T-helper 1 cell treated with Interleukin-12 subunit alpha and Interleukin-12 subunit beta and Interleukin-4 antibody, amounts not matched to agents 30 ng/mL and 1 ng/mL, for 36 hours (primary cell): ENCODE measurements around the gene FXR2. TPM values are rescaled to one million over a fixed set of nuclear protein-coding genes. Genes with fewer than 3 reads are reported as not detected.
"Not testable (repeated sequence)": the region's sequence is repeated elsewhere in the genome, so short reads cannot be mapped to it uniquely, and the experiment has no call there.

Experiments
- intact Hi-C: fragments of 100-400 bp; cut with micrococcal nuclease; formaldehyde crosslinking; loops from one replicate; pipeline ENCODE4 v1.15.1; 2024
- total RNA-seq: library from RNA; stranded (reverse); gene quantifications from 2 replicates; pipeline ENCODE4 v1.2.3, GENCODE V29; 2022

Gene FXR2
- total RNA-seq, 1 donor from 2014 or later: 32.6 TPM

- intact Hi-C loops: loop anchor here (1.0 to 5.0 kb wide), 3 partner anchors 42 to 86 kb away; partner anchors contain the start of genes DNAH2 and TP53
These were observed 17.0 kb upstream of the FXR2 start for GRCh38 chr17:7631398-7632380.

GRCh38 chr17:7629939-7630571 lies 15.4 kb upstream of the FXR2 start, which contains the start of gene SHBG:
Gene SHBG, plus strand, starts transcription at chr17:7630135. Its CDS starts 38 bp downstream, at chr17:7630173.
- intact Hi-C loops: loop anchor here (5.0 kb wide), 1 partner anchor 87 kb away; the partner anchor contains the start of gene DNAH2

- intact Hi-C loops: loop anchor here (1.0 kb wide), 3 partner anchors 12 to 43 kb away; partner anchors contain the start of gene ATP1B2
These were observed 12.8 kb upstream of the FXR2 start, which contains the start of gene SAT2 for GRCh38 chr17:7627250-7628121. Gene SAT2, minus strand, starts transcription at chr17:7627821. Its CDS starts 186 bp downstream, at chr17:7627635.

GRCh38 chr17:7626956-7627249 lies 12.2 kb upstream of the FXR2 start:
- intact Hi-C loops: loop anchor here (1.0 kb wide), 3 partner anchors 12 to 43 kb away; partner anchors contain the start of gene ATP1B2

GRCh38 chr17:7626307-7626706 lies 11.6 kb upstream of the FXR2 start:
- intact Hi-C loops: no loop called here

- intact Hi-C loops: not testable (repeated sequence)
These were observed 11.1 kb upstream of the FXR2 start for GRCh38 chr17:7625749-7626148.

- intact Hi-C loops: no loop called here
These were observed 9.0 kb upstream of the FXR2 start for GRCh38 chr17:7623661-7624060.

GRCh38 chr17:7620835-7621234 lies 6.1 kb upstream of the FXR2 start:
- intact Hi-C loops: no loop called here

GRCh38 chr17:7618608-7619007 lies 3.9 kb upstream of the FXR2 start:
- intact Hi-C loops: no loop called here

- intact Hi-C loops: loop anchor here (1.0 to 2.0 kb wide), 9 partner anchors 12 to 308 kb away; partner anchors contain the start of genes ATP1B2, EIF5A, MPDU1 and POLR2A
These were observed 609 bp upstream of the FXR2 start for GRCh38 chr17:7615265-7615747.

GRCh38 chr17:7613769-7614424 lies 800 bp downstream of the FXR2 start:
- intact Hi-C loops: loop anchor here (1.0 to 2.0 kb wide), 3 partner anchors 210 to 318 kb away; partner anchors contain the start of genes CNTROB and TMEM256

GRCh38 chr17:7612294-7612640 lies 2.4 kb downstream of the FXR2 start:
- intact Hi-C loops: no loop called here

GRCh38 chr17:7611635-7612293 lies 2.9 kb downstream of the FXR2 start:
- intact Hi-C loops: no loop called here

- intact Hi-C loops: no loop called here
These were observed 4.1 kb downstream of the FXR2 start for GRCh38 chr17:7610641-7611040.

GRCh38 chr17:7606280-7606679 lies 8.4 kb downstream of the FXR2 start:
- intact Hi-C loops: no loop called here

GRCh38 chr17:7597561-7597960 lies 17.1 kb downstream of the FXR2 start:
- intact Hi-C loops: not testable (repeated sequence)

- intact Hi-C loops: no loop called here
These were observed 21.4 kb downstream of the FXR2 start for GRCh38 chr17:7593296-7593695.

GRCh38 chr17:7592422-7593021 lies 22.2 kb downstream of the FXR2 start:
- intact Hi-C loops: no loop called here

- intact Hi-C loops: no loop called here
These were observed 23.1 kb downstream of the FXR2 start for GRCh38 chr17:7591596-7591995.
